Measurements from ENCODE around the gene PCDHB14. TPM values are rescaled to one million over a fixed set of nuclear protein-coding genes. Genes with fewer than 3 reads are reported as not detected.
"Not testable (repeated sequence)": the region's sequence is repeated elsewhere in the genome, so short reads cannot be mapped to it uniquely, and the experiment has no call there.

The PCDHB14 gene
- total and polyA plus RNA-seq, 4 donors = 0.67 to 10.6 (median 2.0) TPM

DNA sequence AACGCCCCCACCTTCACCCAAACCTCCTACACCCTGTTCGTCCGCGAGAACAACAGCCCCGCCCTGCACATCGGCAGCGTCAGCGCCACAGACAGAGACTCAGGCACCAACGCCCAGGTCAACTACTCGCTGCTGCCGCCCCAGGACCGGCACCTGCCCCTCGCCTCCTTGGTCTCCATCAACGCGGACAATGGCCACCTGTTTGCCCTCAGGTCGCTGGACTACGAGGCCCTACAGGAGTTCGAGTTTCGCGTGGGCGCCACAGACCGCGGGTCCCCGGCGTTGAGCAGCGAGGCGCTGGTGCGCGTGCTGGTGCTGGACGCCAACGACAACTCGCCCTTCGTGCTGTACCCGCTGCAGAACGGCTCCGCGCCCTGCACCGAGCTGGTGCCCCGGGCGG lies 1.7 kb downstream of the PCDHB14 start:
- H3K9ac ChIP-seq (ENCODE audit: insufficient read depth in 1 of 2, low read length in 2 of 2); DNase-seq; H3K36me3 ChIP-seq (ENCODE audit: control insufficient read depth in 4 of 4, insufficient read depth in 4 of 4, low read length in 4 of 4); H3K27ac ChIP-seq (ENCODE audit: low read depth in 1 of 2, low read length in 1 of 2); H3K27me3 ChIP-seq (ENCODE audit: control insufficient read depth in 3 of 3, insufficient read depth in 3 of 3, low read length in 2 of 3); ATAC-seq (ENCODE audit: insufficient read depth, low FRiP score); H3K4me3 ChIP-seq; H3K4me1 ChIP-seq (ENCODE audit: control insufficient read depth in 5 of 5, insufficient read depth in 5 of 5, low read length in 5 of 5): not testable (repeated sequence)
- peaks cover 3 to 22% (median 12%) of the 10 kb centered on the region in 4 donors for H3K9me3 ChIP-seq (ENCODE audit: control insufficient read depth in 4 of 4, insufficient read depth in 3 of 4, low read length in 3 of 4)
- 21 to 28% methylated on average over 31 to 34 of the region's 40 CpGs for WGBS, 2 donors

DNA sequence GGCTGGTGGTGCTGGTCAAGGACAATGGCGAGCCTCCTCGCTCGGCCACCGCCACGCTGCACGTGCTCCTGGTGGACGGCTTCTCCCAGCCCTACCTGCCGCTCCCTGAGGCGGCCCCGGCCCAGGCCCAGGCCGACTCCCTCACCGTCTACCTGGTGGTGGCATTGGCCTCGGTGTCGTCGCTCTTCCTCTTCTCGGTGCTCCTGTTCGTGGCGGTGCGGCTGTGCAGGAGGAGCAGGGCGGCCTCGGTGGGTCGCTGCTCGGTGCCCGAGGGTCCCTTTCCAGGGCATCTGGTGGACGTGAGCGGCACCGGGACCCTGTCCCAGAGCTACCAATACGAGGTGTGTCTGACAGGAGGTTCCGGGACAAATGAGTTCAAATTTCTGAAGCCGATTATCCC lies 2.3 kb downstream of the PCDHB14 start:
- not testable (repeated sequence) for H3K4me1 ChIP-seq (ENCODE audit: control insufficient read depth in 5 of 5, insufficient read depth in 5 of 5, low read length in 5 of 5); H3K27ac ChIP-seq (ENCODE audit: low read depth in 1 of 2, low read length in 1 of 2); H3K27me3 ChIP-seq (ENCODE audit: control insufficient read depth in 3 of 3, insufficient read depth in 3 of 3, low read length in 2 of 3); H3K9ac ChIP-seq (ENCODE audit: insufficient read depth in 1 of 2, low read length in 2 of 2); ATAC-seq (ENCODE audit: insufficient read depth, low FRiP score); H3K36me3 ChIP-seq (ENCODE audit: control insufficient read depth in 4 of 4, insufficient read depth in 4 of 4, low read length in 4 of 4); H3K4me3 ChIP-seq; DNase-seq
- peaks cover 3 to 20% (median 11%) of the 10 kb centered on the region in 4 donors for H3K9me3 ChIP-seq (ENCODE audit: control insufficient read depth in 4 of 4, insufficient read depth in 3 of 4, low read length in 3 of 4)
- WGBS, 2 donors = 27 to 35% methylated on average over 16 to 27 of the region's 30 CpGs

DNA sequence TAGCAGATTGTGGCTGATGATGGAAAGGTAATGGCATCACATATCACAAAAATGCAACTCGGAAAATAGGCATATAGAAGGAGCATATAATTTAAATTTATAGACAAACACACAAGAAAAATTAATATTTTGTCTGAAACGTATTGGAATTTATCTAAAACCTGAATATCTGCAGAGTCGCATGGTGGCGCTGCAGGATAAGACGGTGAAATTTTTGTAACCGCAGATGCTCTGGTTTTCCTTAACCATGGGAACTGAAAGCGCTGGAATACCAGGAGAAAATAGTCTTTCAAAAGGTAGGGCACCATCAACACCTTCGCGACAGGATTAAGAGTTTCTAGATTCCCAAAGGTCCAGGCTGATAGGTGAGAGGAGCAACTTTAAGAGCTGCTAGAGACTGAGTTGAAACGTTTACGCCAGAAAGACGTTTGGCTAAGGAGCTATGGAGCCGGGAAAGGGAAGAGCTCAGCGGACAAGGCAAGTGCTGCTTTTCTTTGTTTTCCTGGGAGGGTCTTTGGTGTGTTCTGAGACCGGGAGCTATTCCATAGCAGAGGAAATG lies 11.0 kb downstream of the PCDHB14 start:
- 7 to 8% methylated on average over 15 of the region's 15 CpGs for WGBS, 2 donors
- Histone ChIP-seq H3K9me3 (ENCODE audit: control insufficient read depth in 4 of 4, insufficient read depth in 3 of 4, low read length in 3 of 4) (peaks cover 7 to 37% (median 22%) of the 10 kb centered on the region in 4 donors), H3K4me3 (no peak overlapping the region), H3K9ac (ENCODE audit: insufficient read depth in 1 of 2, low read length in 2 of 2) (peak overlapping the region in 1 of 2 donors; percentile 63), H3K27me3 (ENCODE audit: control insufficient read depth in 3 of 3, insufficient read depth in 3 of 3, low read length in 2 of 3) (no peaks in the 10 kb centered on the region), H3K27ac (ENCODE audit: low read depth in 1 of 2, low read length in 1 of 2) (no peak overlapping the region), H3K36me3 (ENCODE audit: control insufficient read depth in 4 of 4, insufficient read depth in 4 of 4, low read length in 4 of 4) (peaks cover 0 to 4% (median 0%) of the 10 kb centered on the region in 4 donors), H3K4me1 (ENCODE audit: control insufficient read depth in 5 of 5, insufficient read depth in 5 of 5, low read length in 5 of 5) (no peaks in the 10 kb centered on the region)
- ATAC-seq (ENCODE audit: insufficient read depth, low FRiP score) (no peak), DNase-seq (peak; percentile 24 to 58 (median 55))
- TF ChIP-seq, protein P1, sequence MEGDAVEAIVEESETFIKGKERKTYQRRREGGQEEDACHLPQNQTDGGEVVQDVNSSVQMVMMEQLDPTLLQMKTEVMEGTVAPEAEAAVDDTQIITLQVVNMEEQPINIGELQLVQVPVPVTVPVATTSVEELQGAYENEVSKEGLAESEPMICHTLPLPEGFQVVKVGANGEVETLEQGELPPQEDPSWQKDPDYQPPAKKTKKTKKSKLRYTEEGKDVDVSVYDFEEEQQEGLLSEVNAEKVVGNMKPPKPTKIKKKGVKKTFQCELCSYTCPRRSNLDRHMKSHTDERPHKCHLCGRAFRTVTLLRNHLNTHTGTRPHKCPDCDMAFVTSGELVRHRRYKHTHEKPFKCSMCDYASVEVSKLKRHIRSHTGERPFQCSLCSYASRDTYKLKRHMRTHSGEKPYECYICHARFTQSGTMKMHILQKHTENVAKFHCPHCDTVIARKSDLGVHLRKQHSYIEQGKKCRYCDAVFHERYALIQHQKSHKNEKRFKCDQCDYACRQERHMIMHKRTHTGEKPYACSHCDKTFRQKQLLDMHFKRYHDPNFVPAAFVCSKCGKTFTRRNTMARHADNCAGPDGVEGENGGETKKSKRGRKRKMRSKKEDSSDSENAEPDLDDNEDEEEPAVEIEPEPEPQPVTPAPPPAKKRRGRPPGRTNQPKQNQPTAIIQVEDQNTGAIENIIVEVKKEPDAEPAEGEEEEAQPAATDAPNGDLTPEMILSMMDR (IDR thresholded peaks at IDR 0.05; ENCODE audit: control extremely low read depth, extremely low read depth) = no peak

DNA sequence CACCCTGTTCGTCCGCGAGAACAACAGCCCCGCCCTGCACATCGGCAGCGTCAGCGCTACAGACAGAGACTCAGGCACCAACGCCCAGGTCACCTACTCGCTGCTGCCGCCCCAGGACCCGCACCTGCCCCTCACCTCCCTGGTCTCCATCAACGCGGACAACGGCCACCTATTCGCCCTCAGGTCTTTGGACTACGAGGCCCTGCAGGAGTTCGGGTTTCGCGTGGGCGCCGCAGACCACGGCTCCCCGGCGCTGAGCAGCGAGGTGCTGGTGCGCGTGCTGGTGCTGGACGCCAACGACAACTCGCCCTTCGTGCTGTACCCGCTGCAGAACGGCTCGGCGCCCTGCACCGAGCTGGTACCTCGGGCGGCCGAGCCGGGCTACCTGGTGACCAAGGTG lies 12.8 kb downstream of the PCDHB14 start:
- ATAC-seq (ENCODE audit: insufficient read depth, low FRiP score); H3K9ac ChIP-seq (ENCODE audit: insufficient read depth in 1 of 2, low read length in 2 of 2); H3K27ac ChIP-seq (ENCODE audit: low read depth in 1 of 2, low read length in 1 of 2); H3K36me3 ChIP-seq (ENCODE audit: control insufficient read depth in 4 of 4, insufficient read depth in 4 of 4, low read length in 4 of 4); H3K27me3 ChIP-seq (ENCODE audit: control insufficient read depth in 3 of 3, insufficient read depth in 3 of 3, low read length in 2 of 3); H3K4me3 ChIP-seq; H3K4me1 ChIP-seq (ENCODE audit: control insufficient read depth in 5 of 5, insufficient read depth in 5 of 5, low read length in 5 of 5); DNase-seq: not testable (repeated sequence)
- peaks cover 10 to 52% (median 26%) of the 10 kb centered on the region in 4 donors for H3K9me3 ChIP-seq (ENCODE audit: control insufficient read depth in 4 of 4, insufficient read depth in 3 of 4, low read length in 3 of 4)
- WGBS, 2 donors = 28% methylated on average over 39 to 40 of the region's 40 CpGs

DNA sequence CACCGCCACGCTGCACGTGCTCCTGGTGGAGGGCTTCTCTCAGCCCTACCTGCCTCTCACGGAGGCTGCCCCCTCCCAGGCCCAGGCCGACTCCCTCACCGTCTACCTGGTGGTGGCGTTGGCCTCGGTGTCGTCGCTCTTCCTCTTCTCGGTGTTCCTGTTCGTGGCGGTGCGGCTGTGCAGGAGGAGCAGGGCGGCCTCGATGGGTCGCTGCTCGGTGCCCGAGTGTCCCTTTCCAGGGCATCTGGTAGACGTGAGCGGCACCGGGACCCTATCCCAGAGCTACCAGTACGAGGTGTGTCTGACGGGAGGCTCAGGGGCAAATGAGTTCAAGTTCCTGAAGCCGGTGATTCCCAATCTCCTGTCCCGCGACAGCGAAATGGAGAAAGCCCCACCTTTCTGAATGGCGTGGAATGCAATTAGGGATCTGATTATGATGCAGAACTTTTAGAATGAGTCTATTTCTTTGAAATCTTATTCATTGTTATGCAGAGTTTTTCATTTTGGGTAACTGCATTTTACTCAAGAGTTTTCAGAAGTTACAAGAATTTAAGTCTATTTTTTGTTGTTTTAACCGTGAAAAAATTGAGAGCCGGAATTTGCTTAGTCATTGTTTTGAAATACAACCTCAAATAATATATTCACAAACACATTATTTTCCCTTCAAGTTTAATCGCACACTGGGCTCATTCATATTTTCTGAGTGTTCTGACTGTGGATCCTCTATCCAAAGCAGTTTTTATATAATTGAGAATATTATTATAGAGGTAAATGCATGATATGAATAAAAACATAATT lies 13.6 kb downstream of the PCDHB14 start:
- H3K4me3 ChIP-seq = no peak overlapping the region
- H3K27me3 ChIP-seq (ENCODE audit: control insufficient read depth in 3 of 3, insufficient read depth in 3 of 3, low read length in 2 of 3) = no peaks in the 10 kb centered on the region
- H3K4me1 ChIP-seq (ENCODE audit: control insufficient read depth in 5 of 5, insufficient read depth in 5 of 5, low read length in 5 of 5) = no peaks in the 10 kb centered on the region
- 18 to 20% methylated on average over 32 of the region's 32 CpGs for WGBS, 2 donors
- no peak for DNase-seq
- no peak for ATAC-seq (ENCODE audit: insufficient read depth, low FRiP score)
- peaks cover 10 to 54% (median 28%) of the 10 kb centered on the region in 4 donors for H3K9me3 ChIP-seq (ENCODE audit: control insufficient read depth in 4 of 4, insufficient read depth in 3 of 4, low read length in 3 of 4)
- H3K27ac ChIP-seq (ENCODE audit: low read depth in 1 of 2, low read length in 1 of 2) = no peak overlapping the region
- H3K36me3 ChIP-seq (ENCODE audit: control insufficient read depth in 4 of 4, insufficient read depth in 4 of 4, low read length in 4 of 4) = peaks cover 0 to 4% (median 0%) of the 10 kb centered on the region in 4 donors
- TF ChIP-seq, protein P1 (IDR thresholded peaks at IDR 0.05; ENCODE audit: control extremely low read depth, extremely low read depth) = no peak
- H3K9ac ChIP-seq (ENCODE audit: insufficient read depth in 1 of 2, low read length in 2 of 2) = no peak overlapping the region

All from lung (tissue), 12 donors.